Spleen (tissue), 11 donors: ENCODE data around the gene RBSN. TPM values are rescaled to one million over a fixed set of nuclear protein-coding genes. Genes with fewer than 3 reads are reported as not detected.
A peak's percentile ranks its signal among the peaks of the same experiment; 100 is the strongest.

Experiments used
- DNase-seq: peaks from one replicate; pipeline ENCODE4 v3.0.0-alpha.2; 2020
- H3K27ac ChIP-seq, 8 donors: fragments of 200-600 bp; sonication (generic) in 7 of 8; 1 replicate in 4 of 8; 2 replicates in 4 of 8; pipeline versions ENCODE4 v1.5.0 to v1.8.0; 2016 to 2021; ENCODE audit warnings: inconsistent platforms in 4 of 8, mild to moderate bottlenecking in 4 of 8, moderate library complexity in 1 of 8
- H3K27me3 ChIP-seq, 7 donors: fragments of 200-600 bp; sonication (generic) in 6 of 7; replicated peaks in 1 of 7; 1 replicate in 4 of 7; 2 replicates in 3 of 7; pipeline versions ENCODE4 v1.5.0 to v1.8.0; 2016 to 2021; ENCODE audit warnings: inconsistent platforms in 3 of 7, mild to moderate bottlenecking in 1 of 7
- H3K36me3 ChIP-seq, 6 donors: fragments of 200-600 bp; sonication (generic) in 5 of 6; 1 replicate in 4 of 6; 2 replicates in 2 of 6; pipeline versions ENCODE4 v1.5.0 to v1.8.0; 2016 to 2021; ENCODE audit warnings: inconsistent platforms in 2 of 6
- H3K4me1 ChIP-seq, 6 donors: fragments of 200-600 bp; sonication (generic) in 5 of 6; 1 replicate in 3 of 6; 2 replicates in 3 of 6; pipeline versions ENCODE4 v1.5.0 to v1.8.0; 2016 to 2021; ENCODE audit warnings: inconsistent platforms in 3 of 6
- H3K4me3 ChIP-seq, 8 donors: fragments of 200-600 bp; sonication (generic) in 7 of 8; 1 replicate in 4 of 8; 2 replicates in 4 of 8; pipeline versions ENCODE4 v1.5.0 to v1.8.0; 2016 to 2021; ENCODE audit warnings: inconsistent platforms in 4 of 8, mild to moderate bottlenecking in 4 of 8, moderate library complexity in 2 of 8
- H3K9me3 ChIP-seq, 8 donors: fragments of 200-600 bp; sonication (generic) in 7 of 8; 1 replicate in 4 of 8; 2 replicates in 4 of 8; pipeline versions ENCODE4 v1.5.0 to v1.8.0; 2016 to 2021; ENCODE audit warnings: inconsistent platforms in 4 of 8
- CTCF ChIP-seq, 11 experiments: fragments of 200-600 bp in 7 of 11; fragments of 450-650 bp in 4 of 11; sonication (generic) in 4 of 11; IDR thresholded peaks in 8 of 11; conservative IDR thresholded peaks in 3 of 11; 1 replicate in 7 of 11; 2 replicates in 4 of 11; pipeline versions ENCODE4 v1.4.0 to v1.8.0; 2016 to 2021; ENCODE audit warnings: antibody characterized with exemption in 11 of 11, inconsistent platforms in 4 of 11, mild to moderate bottlenecking in 1 of 11
- POLR2A ChIP-seq, 3 donors: fragments of 450-650 bp; IDR thresholded peaks; one replicate each; pipeline ENCODE4 v1.5.1; 2017; ENCODE audit warnings: antibody characterized with exemption in 3 of 3, mild to moderate bottlenecking in 1 of 3
- POLR2AphosphoS5 ChIP-seq, 3 donors: sonication (generic); formaldehyde crosslinking; IDR thresholded peaks; one replicate each; pipeline ENCODE4 v1.5.1; 2017; ENCODE audit warnings: antibody characterized with exemption in 3 of 3
- WGBS, 5 donors: extraction: QIAGEN DNeasy Blood & Tissue Kit in 3 of 5; methylation state at CpG; one replicate each; pipeline versions ENCODE4 v1.1.5 to v1.1.7; 2013 to 2018; 5-methylcytosine and 5-hydroxymethylcytosine counted together
- intact Hi-C: fragments of 100-400 bp; cut with DNase I; formaldehyde crosslinking; loops from one replicate; pipeline ENCODE4 v1.15.0; 2023; ENCODE audit warnings: low total_unique reads
- polyA plus RNA-seq, 3 donors: library from polyadenylated mRNA; stranded (reverse); fragments of 200-250 nt; gene quantifications; one replicate each; pipeline ENCODE4 v1.2.1, GENCODE V29; 2013
- total RNA-seq, 7 donors: library from RNA; depleted of rRNA in 3 of 7; stranded (reverse); fragments of >200 nt in 3 of 7; fragmentation: NEBNext Ultra II Directional in 4 of 7; extraction: Animal tissue kit (Norgen Biotek cat#: 25700) in 4 of 7; gene quantifications; one replicate each; pipeline versions ENCODE4 v1.1.0 to v1.2.1, GENCODE V29; 2016 to 2021
- donor health status: healthy with polysubstance abuse.
- donor health status: DM: no; HTN: no; CAD: no; lungs with moderate emphysema.
- donor health status: DM: no; HTN: no; CAD: no.
- donor health status: Bipolar disorder and iron deficiency.
- donor health status: healthy.
- donor health status: DM: no; HTN: no; CAD: no.
- donor health status: DM: yes; HTN: yes; CAD: no.

Gene RBSN
- total and polyA plus RNA-seq, 10 donors: 4.2 to 34.5 (median 28.7) TPM

DNA sequence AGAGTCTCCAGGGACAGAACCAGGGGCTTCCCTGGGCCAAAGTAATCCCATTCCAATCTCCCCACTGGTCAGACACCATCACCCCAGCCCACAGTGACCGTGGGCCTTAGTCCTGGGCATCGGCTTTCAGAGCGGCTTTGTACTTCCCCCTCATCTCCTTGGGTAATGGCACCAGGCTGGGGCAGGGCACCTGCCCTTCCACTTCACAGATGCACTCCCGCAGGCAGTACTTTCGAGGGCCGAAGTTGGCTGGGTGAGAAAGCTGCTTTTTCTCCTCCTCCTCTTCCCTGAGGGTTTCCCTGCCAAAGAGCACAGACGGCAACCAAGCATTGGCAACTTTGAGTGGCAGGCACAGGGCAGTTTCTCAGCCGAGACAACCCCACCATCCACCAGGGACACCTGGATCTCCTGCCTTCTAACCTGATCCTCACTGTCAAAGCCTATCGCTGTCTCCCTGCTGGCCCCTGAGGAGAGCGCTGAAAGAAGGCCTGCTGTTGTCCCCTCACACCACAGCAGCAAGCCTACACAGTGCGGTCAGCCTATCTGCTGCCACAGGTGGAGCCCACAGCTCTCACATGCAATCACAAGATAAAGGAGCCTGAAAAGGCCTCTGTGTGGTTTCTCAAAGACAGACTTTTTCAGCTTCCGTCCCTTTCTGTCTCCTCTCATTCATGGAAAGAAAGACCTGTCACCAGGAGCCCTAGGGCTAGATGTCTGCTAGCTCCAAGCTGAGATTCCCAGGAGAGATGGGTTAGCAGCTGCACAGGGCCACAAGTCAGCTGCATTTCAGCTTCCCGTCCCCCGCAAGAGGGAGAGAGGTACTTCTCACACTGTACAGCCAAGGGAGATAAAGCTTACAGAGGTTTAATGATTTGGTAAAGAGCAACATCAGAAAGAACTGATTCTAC, 46.4 kb downstream of the RBSN start:
- intact Hi-C loops: no loop called here
- no peak for DNase-seq
- H3K27ac ChIP-seq: peak overlapping the region in 5 of 8 donors; percentile 2 to 67 (median 52)
- no peaks in the 10 kb centered on the region for H3K27me3 ChIP-seq
- TF ChIP-seq CTCF (IDR thresholded peaks at IDR 0.05 in 8 of 11, conservative IDR thresholded peaks at IDR 0.05 in 3 of 11): no peak
- no peak for TF ChIP-seq POLR2A (IDR thresholded peaks at IDR 0.05)
- TF ChIP-seq POLR2AphosphoS5 (IDR thresholded peaks at IDR 0.05): no peak
- H3K36me3 ChIP-seq: peaks cover 0 to 79% (median 46%) of the 10 kb centered on the region in 6 donors
- H3K9me3 ChIP-seq: no peaks in the 10 kb centered on the region
- H3K4me3 ChIP-seq: no peak overlapping the region
- H3K4me1 ChIP-seq: peaks cover 8 to 77% (median 35%) of the 10 kb centered on the region in 6 donors
- WGBS, 5 donors: 89 to 94% (median 93%) methylated on average over 14 of the region's 14 CpGs

- no peak overlapping the region for H3K4me3 ChIP-seq
- H3K4me1 ChIP-seq: peaks cover 8 to 79% (median 35%) of the 10 kb centered on the region in 6 donors
- TF ChIP-seq POLR2A (IDR thresholded peaks at IDR 0.05) (no peak), CTCF (IDR thresholded peaks at IDR 0.05 in 8 of 11, conservative IDR thresholded peaks at IDR 0.05 in 3 of 11) (peak in 9 of 11 experiments; percentile 31 to 72 (median 56)), POLR2AphosphoS5 (IDR thresholded peaks at IDR 0.05) (peak in 2 of 3 donors; percentile 10 to 46)
- H3K27ac ChIP-seq: peak overlapping the region in 6 of 8 donors; percentile 23 to 67 (median 52)
- peaks cover 6 to 79% (median 47%) of the 10 kb centered on the region in 6 donors for H3K36me3 ChIP-seq
- 67 to 86% (median 83%) methylated on average over 1 of the region's 1 CpG for WGBS, 5 donors
- intact Hi-C loops: no loop called here
- peak; percentile 78 for DNase-seq
- no peaks in the 10 kb centered on the region for H3K27me3 ChIP-seq
- H3K9me3 ChIP-seq: no peaks in the 10 kb centered on the region
Measured at GRCh38 chr3:15051531-15051930, 47.4 kb downstream of the RBSN start.

DNA sequence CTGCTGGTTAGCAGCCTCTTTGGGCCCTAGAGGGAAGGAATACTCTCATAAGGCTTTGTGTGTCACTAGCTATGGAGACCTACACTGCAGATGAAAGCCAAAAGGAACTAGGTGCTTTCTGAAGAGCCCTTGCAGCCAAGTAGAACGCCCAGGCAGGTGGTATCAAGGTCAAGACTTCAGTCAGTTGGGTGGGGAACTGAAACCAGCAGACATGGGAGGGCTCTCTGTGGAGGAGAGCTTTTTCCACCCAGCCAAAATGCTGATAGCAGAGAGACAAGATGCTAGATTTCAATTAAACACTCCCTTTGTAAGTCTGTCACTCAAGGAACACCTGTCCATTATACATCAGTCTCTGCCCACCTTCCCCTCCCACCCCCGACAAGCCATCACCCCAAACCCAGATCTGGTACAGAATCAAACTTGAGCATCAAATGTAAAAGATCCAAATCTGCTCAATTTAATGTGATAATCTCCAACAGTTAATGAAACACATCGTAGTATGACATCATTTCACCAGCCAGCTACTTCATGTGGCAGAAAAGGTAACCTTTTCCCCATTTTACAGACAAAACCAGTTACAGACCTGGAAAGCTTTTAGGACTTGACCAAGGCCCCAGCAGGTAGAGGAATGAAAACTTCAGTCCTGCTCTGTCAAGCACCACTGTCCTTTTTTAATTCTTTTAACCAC, 48.4 kb downstream of the RBSN start:
- Histone ChIP-seq H3K36me3 (peaks cover 6 to 84% (median 54%) of the 10 kb centered on the region in 6 donors), H3K9me3 (no peaks in the 10 kb centered on the region), H3K27me3 (no peaks in the 10 kb centered on the region), H3K4me3 (no peak overlapping the region), H3K4me1 (peaks cover 8 to 80% (median 37%) of the 10 kb centered on the region in 6 donors), H3K27ac (peak overlapping the region in 7 of 8 donors; percentile 23 to 67 (median 52))
- TF ChIP-seq CTCF (IDR thresholded peaks at IDR 0.05 in 8 of 11, conservative IDR thresholded peaks at IDR 0.05 in 3 of 11) (no peak), POLR2AphosphoS5 (IDR thresholded peaks at IDR 0.05) (peak in 1 of 3 donors; percentile 57)
- 63 to 71% (median 70%) methylated on average over 3 of the region's 3 CpGs for WGBS, 5 donors
- intact Hi-C loops: no loop called here
- peak; percentile 74 for DNase-seq
